Urothelium cell line (cell line): ENCODE measurements around the gene DNASE1L3.
"Not testable (repeated sequence)": the region's sequence is repeated elsewhere in the genome, so short reads cannot be mapped to it uniquely, and the experiment has no call there.

Experiments used
- DNase-seq: peaks from one replicate; pipeline ENCODE4 v3.0.0; 2011; ENCODE audit warnings: low spot score, mixed read lengths
- FAIRE-seq: peaks from 2 replicates; lab custom pipeline; 2011; peaks lifted over from hg19 to GRCh38; lab: Jason Lieb, UNC

The DNASE1L3 gene

GRCh38 chr3:58236527-58237237, 25.9 kb upstream of the DNASE1L3 start:
- no peak for FAIRE-seq

GRCh38 chr3:58235970-58236369, 25.2 kb upstream of the DNASE1L3 start:
- DNase-seq (no peak), FAIRE-seq (no peak)

More at GRCh38 chr3:58236527-58237237, 25.9 kb upstream of the DNASE1L3 start:
- peak; percentile 20 for DNase-seq

GRCh38 chr3:58234516-58234931, 23.8 kb upstream of the DNASE1L3 start:
- DNase-seq (peak; percentile 61), FAIRE-seq (no peak)

GRCh38 chr3:58231666-58232065, 20.9 kb upstream of the DNASE1L3 start:
- FAIRE-seq (no peak), DNase-seq (no peak)

GRCh38 chr3:58230876-58231552, 20.2 kb upstream of the DNASE1L3 start:
- no peak for FAIRE-seq
- DNase-seq: no peak

- FAIRE-seq: not testable (repeated sequence)
Measured at GRCh38 chr3:58227933-58228332, 17.2 kb upstream of the DNASE1L3 start.

GRCh38 chr3:58223855-58224254, 13.1 kb upstream of the DNASE1L3 start:
- no peak for DNase-seq
- no peak for FAIRE-seq

More at GRCh38 chr3:58227933-58228332, 17.2 kb upstream of the DNASE1L3 start:
- DNase-seq: not testable (repeated sequence)

- no peak for DNase-seq
- no peak for FAIRE-seq
Measured at GRCh38 chr3:58222161-58222724, 11.5 kb upstream of the DNASE1L3 start.

- FAIRE-seq: no peak
- DNase-seq: no peak
Measured at GRCh38 chr3:58218904-58219303, 8.1 kb upstream of the DNASE1L3 start.

GRCh38 chr3:58217209-58217811, 6.5 kb upstream of the DNASE1L3 start:
- DNase-seq (peak; percentile 81), FAIRE-seq (no peak)

- FAIRE-seq (no peak), DNase-seq (no peak)
Measured at GRCh38 chr3:58216496-58217195, 5.9 kb upstream of the DNASE1L3 start.

GRCh38 chr3:58215317-58216025, 4.7 kb upstream of the DNASE1L3 start:
- FAIRE-seq: no peak
- no peak for DNase-seq

GRCh38 chr3:58214484-58215316, 3.9 kb upstream of the DNASE1L3 start:
- DNase-seq: no peak
- no peak for FAIRE-seq

GRCh38 chr3:58209933-58210332, 839 bp downstream of the DNASE1L3 start:
- DNase-seq (no peak), FAIRE-seq (no peak)

GRCh38 chr3:58207954-58208353, 2.8 kb downstream of the DNASE1L3 start:
- DNase-seq (no peak), FAIRE-seq (no peak)

GRCh38 chr3:58206406-58207011, 4.3 kb downstream of the DNASE1L3 start:
- FAIRE-seq (no peak), DNase-seq (no peak)

- DNase-seq: no peak
- no peak for FAIRE-seq
Measured at GRCh38 chr3:58205981-58206380, 4.8 kb downstream of the DNASE1L3 start.

GRCh38 chr3:58204720-58205119, 6.1 kb downstream of the DNASE1L3 start:
- DNase-seq (no peak), FAIRE-seq (no peak)

GRCh38 chr3:58203541-58203940, 7.2 kb downstream of the DNASE1L3 start:
- no peak for FAIRE-seq
- DNase-seq: no peak
